Uterus (tissue), 4 donors: ENCODE data around the gene SRCIN1. TPM values are rescaled to one million over a fixed set of nuclear protein-coding genes. Genes with fewer than 3 reads are reported as not detected.
"Not testable (repeated sequence)": the region's sequence is repeated elsewhere in the genome, so short reads cannot be mapped to it uniquely, and the experiment has no call there.

Experiments
- DNase-seq, 2 donors: peaks; one replicate each; pipeline ENCODE4 v3.0.0-alpha.2; 2019 to 2020
- H3K27ac ChIP-seq, 2 donors: fragments of 200-600 bp; sonication (generic); 1 replicate in 1 of 2; 2 replicates in 1 of 2; pipeline ENCODE4 v1.5.1; 2016 to 2018
- H3K27me3 ChIP-seq, 2 donors: fragments of 200-600 bp; sonication (generic); one replicate each; pipeline ENCODE4 v1.5.1; 2018 to 2019; ENCODE audit warnings: control low read depth in 1 of 2
- H3K36me3 ChIP-seq, 2 donors: fragments of 200-600 bp; sonication (generic); one replicate each; pipeline ENCODE4 v1.5.1; 2019; ENCODE audit warnings: control low read depth in 1 of 2
- H3K4me1 ChIP-seq, 2 donors: fragments of 200-600 bp; sonication (generic); one replicate each; pipeline ENCODE4 v1.5.1; 2018 to 2019; ENCODE audit warnings: control low read depth in 1 of 2
- H3K4me3 ChIP-seq, 2 donors: fragments of 200-600 bp; sonication (generic); 1 replicate in 1 of 2; 2 replicates in 1 of 2; pipeline ENCODE4 v1.5.1; 2018 to 2019; ENCODE audit warnings: mild to moderate bottlenecking in 1 of 2
- H3K9me3 ChIP-seq, 2 donors: fragments of 200-600 bp; sonication (generic); one replicate each; pipeline ENCODE4 v1.5.1; 2019; ENCODE audit warnings: control low read depth in 1 of 2
- POLR2A ChIP-seq, 2 donors: fragments of 450-650 bp; IDR thresholded peaks; one replicate each; pipeline ENCODE4 v1.6.1; 2016; ENCODE audit warnings: antibody characterized with exemption in 2 of 2, mild to moderate bottlenecking in 1 of 2, moderate library complexity in 1 of 2
- intact Hi-C: fragments of 100-400 bp; cut with DNase I; formaldehyde crosslinking; loops from one replicate; pipeline ENCODE4 v1.15.1; 2023; ENCODE audit warnings: low total_unique reads
- total RNA-seq, 4 donors: library from RNA; depleted of rRNA in 3 of 4; stranded (reverse); fragments of >200 nt in 3 of 4; gene quantifications; one replicate each; pipeline versions ENCODE4 v1.1.0 to v1.2.4, GENCODE V29; 2014 to 2023
- TF ChIP-seq, protein P1 (sequence below), 4 experiments: fragments of 200-600 bp in 2 of 4; fragments of 450-650 bp in 2 of 4; sonication (generic) in 2 of 4; IDR thresholded peaks; one replicate each; pipeline ENCODE4 v1.5.1; 2016 to 2019; ENCODE audit warnings: antibody characterized with exemption in 4 of 4, mild to moderate bottlenecking in 2 of 4, moderate library complexity in 1 of 4
- donor health status: DM: yes; HTN: yes; CAD: no.

Gene SRCIN1
- total RNA-seq, 4 donors from 2014 or later, result 3.4 to 6.6 TPM; not detected in 2

- Histone ChIP-seq H3K4me3 (no peak overlapping the region), H3K36me3 (no peaks in the 10 kb centered on the region), H3K27me3 (no peaks in the 10 kb centered on the region), H3K27ac (no peak overlapping the region), H3K9me3 (no peaks in the 10 kb centered on the region), H3K4me1 (peaks cover 0 to 11% of the 10 kb centered on the region in 2 donors)
- intact Hi-C loops, result no loop called here
- DNase-seq, result peak; percentile 61 to 82
- TF ChIP-seq POLR2A (IDR thresholded peaks at IDR 0.05), result no peak
- TF ChIP-seq, protein P1, sequence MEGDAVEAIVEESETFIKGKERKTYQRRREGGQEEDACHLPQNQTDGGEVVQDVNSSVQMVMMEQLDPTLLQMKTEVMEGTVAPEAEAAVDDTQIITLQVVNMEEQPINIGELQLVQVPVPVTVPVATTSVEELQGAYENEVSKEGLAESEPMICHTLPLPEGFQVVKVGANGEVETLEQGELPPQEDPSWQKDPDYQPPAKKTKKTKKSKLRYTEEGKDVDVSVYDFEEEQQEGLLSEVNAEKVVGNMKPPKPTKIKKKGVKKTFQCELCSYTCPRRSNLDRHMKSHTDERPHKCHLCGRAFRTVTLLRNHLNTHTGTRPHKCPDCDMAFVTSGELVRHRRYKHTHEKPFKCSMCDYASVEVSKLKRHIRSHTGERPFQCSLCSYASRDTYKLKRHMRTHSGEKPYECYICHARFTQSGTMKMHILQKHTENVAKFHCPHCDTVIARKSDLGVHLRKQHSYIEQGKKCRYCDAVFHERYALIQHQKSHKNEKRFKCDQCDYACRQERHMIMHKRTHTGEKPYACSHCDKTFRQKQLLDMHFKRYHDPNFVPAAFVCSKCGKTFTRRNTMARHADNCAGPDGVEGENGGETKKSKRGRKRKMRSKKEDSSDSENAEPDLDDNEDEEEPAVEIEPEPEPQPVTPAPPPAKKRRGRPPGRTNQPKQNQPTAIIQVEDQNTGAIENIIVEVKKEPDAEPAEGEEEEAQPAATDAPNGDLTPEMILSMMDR (IDR thresholded peaks at IDR 0.05), result peak; percentile 23 to 55 (median 42)
Measured at GRCh38 chr17:38508954-38509771, 96.6 kb downstream of the SRCIN1 start.

DNA sequence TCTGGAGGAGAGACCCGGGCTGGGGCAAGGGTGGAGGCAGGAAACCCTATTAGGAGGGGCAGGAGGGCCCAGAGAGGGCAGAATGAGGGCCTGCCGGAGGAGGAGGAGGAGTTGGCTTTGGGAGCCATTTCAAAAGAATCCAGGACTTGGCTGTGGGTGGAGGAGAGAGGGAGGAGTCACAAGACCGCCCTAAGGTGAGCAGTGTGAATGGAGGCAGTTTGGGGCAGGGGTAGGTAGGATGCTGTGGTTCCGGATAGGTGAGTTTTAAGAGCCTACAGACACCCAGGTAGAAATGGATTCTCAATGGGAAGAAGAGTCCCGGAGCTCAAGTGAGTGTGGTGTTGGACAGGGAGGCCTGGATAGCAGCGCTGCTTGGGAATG, 97.2 kb downstream of the SRCIN1 start:
- H3K4me1 ChIP-seq, result peaks cover 0 to 11% of the 10 kb centered on the region in 2 donors
- DNase-seq, result no peak
- no peaks in the 10 kb centered on the region for H3K27me3 ChIP-seq
- H3K9me3 ChIP-seq, result no peaks in the 10 kb centered on the region
- intact Hi-C loops, result no loop called here
- no peaks in the 10 kb centered on the region for H3K36me3 ChIP-seq
- TF ChIP-seq, protein P1 (IDR thresholded peaks at IDR 0.05), result no peak
- no peak for TF ChIP-seq POLR2A (IDR thresholded peaks at IDR 0.05)
- H3K27ac ChIP-seq, result no peak overlapping the region
- no peak overlapping the region for H3K4me3 ChIP-seq

GRCh38 chr17:38507921-38508569, 97.7 kb downstream of the SRCIN1 start:
- H3K9me3 ChIP-seq, result no peaks in the 10 kb centered on the region
- H3K4me1 ChIP-seq, result peaks cover 0 to 11% of the 10 kb centered on the region in 2 donors
- no peak overlapping the region for H3K27ac ChIP-seq
- no peaks in the 10 kb centered on the region for H3K27me3 ChIP-seq
- H3K36me3 ChIP-seq, result no peaks in the 10 kb centered on the region
- intact Hi-C loops, result no loop called here
- no peak for TF ChIP-seq POLR2A (IDR thresholded peaks at IDR 0.05)
- H3K4me3 ChIP-seq, result no peak overlapping the region
- no peak for DNase-seq

- no peak for TF ChIP-seq POLR2A (IDR thresholded peaks at IDR 0.05)
- TF ChIP-seq, protein P1 (IDR thresholded peaks at IDR 0.05), result no peak
- Histone ChIP-seq H3K9me3 (no peaks in the 10 kb centered on the region), H3K4me1 (peaks cover 0 to 11% of the 10 kb centered on the region in 2 donors), H3K27ac (no peak overlapping the region), H3K4me3 (no peak overlapping the region), H3K36me3 (no peaks in the 10 kb centered on the region), H3K27me3 (no peaks in the 10 kb centered on the region)
- DNase-seq, result no peak
- intact Hi-C loops, result no loop called here
Measured at GRCh38 chr17:38507436-38507835, 98.3 kb downstream of the SRCIN1 start.

GRCh38 chr17:38504216-38504615, 101.5 kb downstream of the SRCIN1 start:
- no peak overlapping the region for H3K27ac ChIP-seq
- H3K36me3 ChIP-seq, result no peaks in the 10 kb centered on the region
- DNase-seq, result no peak
- TF ChIP-seq, protein P1 (IDR thresholded peaks at IDR 0.05), result no peak
- TF ChIP-seq POLR2A (IDR thresholded peaks at IDR 0.05), result no peak
- intact Hi-C loops, result no loop called here
- no peaks in the 10 kb centered on the region for H3K4me1 ChIP-seq
- H3K9me3 ChIP-seq, result no peaks in the 10 kb centered on the region
- H3K4me3 ChIP-seq, result no peak overlapping the region
- H3K27me3 ChIP-seq, result no peaks in the 10 kb centered on the region

DNA sequence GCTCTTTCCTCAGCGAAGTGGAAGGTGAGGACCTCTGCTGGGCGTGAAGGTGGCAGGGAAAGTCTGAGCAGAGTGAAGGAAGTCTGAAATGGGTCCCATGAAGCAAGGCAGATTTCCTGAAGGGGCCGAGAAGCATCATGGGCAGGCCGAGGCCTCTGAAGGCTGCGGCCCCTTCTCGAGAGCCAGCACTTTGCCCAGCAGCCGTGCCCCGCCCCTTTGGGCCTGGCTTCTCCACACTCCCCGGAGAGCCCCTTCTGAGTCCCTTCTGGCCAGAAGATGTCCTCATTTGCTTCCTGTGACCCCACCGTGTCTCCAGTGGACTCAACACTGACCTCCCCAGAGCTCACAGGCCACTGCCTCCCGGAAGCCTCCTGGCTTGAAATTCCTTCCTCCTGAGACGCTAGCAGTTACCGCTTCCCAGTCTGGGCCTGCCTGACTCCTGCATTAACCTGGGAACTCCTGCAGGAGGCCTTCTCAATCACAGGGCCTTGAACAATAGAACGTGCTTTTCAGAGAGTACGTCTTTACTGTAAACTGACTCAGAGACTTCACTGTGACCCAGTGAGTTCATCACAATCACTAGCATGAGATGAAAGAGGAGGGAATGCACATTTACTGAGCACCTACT, 102.4 kb downstream of the SRCIN1 start:
- H3K4me3 ChIP-seq, intact Hi-C loops, H3K4me1 ChIP-seq, H3K27ac ChIP-seq, DNase-seq, H3K36me3 ChIP-seq, H3K9me3 ChIP-seq, H3K27me3 ChIP-seq: not testable (repeated sequence)

DNA sequence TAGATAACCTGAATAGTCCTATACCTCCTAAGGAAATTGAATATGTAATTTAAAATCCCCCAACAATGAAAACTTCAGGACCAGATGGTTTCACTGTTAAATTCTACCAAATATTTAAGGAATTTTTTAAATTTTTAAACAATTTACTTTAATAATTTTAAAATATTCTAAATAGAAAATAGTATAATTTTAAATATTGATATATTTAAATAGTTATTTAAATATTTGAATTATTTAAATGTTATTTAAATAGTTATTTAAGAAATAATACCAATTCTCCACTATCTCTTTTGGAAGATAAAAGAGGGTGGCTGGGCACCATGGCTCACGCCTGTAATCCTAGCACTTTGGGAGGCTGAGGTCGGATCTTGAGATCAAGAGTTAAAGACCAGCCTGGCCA, 104.0 kb downstream of the SRCIN1 start:
- H3K9me3 ChIP-seq, H3K4me1 ChIP-seq, H3K36me3 ChIP-seq, intact Hi-C loops, DNase-seq, H3K27ac ChIP-seq, H3K4me3 ChIP-seq, H3K27me3 ChIP-seq: not testable (repeated sequence)

DNA sequence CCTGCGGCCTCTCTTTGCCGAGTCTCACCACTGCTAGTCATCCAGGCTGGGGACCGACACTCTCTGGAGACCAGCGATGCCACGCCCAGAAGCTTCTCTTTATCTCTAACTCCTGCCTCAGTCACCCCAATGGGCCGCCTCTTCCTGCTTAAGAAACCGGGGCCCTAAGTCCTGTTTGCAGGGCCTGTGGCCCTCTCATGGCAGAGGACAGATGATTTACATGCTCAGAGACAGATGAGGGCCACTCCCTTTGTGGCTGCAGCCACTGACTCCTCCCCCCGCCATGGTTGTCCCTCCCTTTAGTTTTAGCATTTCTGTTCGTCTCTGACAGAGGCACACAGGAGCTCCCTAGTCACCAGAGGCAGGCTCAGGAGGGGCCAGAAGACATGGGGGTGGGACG, 106.5 kb downstream of the SRCIN1 start:
- H3K36me3 ChIP-seq, DNase-seq, H3K4me3 ChIP-seq, H3K27ac ChIP-seq, H3K4me1 ChIP-seq, H3K27me3 ChIP-seq, intact Hi-C loops, H3K9me3 ChIP-seq: not testable (repeated sequence)
